ENCODE results near the gene MMD2. TPM values are rescaled to one million over a fixed set of nuclear protein-coding genes. Genes with fewer than 3 reads are reported as not detected.

The MMD2 gene
- polyA plus RNA-seq, 1 experiment, result not detected

DNA sequence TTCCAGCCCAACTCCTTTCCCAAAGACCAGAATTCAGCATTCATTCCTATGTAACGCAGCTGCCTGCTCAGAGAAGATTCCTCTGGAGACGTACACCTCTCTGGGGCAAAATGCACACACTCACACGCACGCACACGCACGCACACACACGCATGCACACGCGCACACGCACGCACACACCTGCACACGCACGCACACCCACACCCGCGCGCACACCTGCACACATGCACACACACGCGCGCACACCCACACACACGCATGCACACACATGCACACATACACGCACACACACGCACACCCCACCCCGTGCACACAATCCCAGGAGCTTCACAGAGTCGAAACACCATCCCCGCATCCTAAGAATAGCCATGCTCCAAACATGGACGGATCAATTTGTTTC is 13.0 kb downstream of the MMD2 start:
- ChIA-PET CTCF (interaction anchor here (1.0 kb wide), 1 partner anchor 148 kb away, joined by 3 read pairs; no protein-coding TSS in a partner anchor), POLR2A (no interaction called here)
- no peaks in the 10 kb centered on the region for H3K27me3 ChIP-seq (ENCODE audit: control insufficient read depth, insufficient read depth, low read length)

DNA sequence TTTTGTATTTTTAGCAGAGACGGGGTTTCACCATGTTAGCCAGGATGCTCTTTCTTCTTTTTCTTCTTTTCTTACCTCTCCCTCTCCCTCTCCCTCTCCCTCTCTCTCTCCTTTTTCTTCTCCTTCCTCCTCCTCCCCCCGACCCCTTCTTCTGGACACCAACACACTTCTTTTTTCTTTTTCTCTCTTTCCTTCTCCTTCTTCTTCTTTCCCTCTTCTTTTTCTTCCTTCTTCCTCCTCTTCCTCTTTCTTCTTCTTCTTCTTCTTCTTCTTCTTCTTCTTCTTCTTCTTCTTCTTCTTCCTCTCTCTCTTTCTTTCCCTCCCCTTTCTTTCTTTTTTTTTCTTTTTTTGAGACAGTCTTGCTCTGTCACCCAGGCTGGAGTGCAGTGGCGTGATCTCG is 14.0 kb downstream of the MMD2 start:
- no peak for TF ChIP-seq CTCF (IDR thresholded peaks at IDR 0.05; ENCODE audit: low read depth, low read length)
- no peaks in the 10 kb centered on the region for H3K27me3 ChIP-seq (ENCODE audit: control insufficient read depth, insufficient read depth, low read length)
- no peak overlapping the region for H3K27ac ChIP-seq (ENCODE audit: low read depth, low read length)
- POLR2A ChIA-PET, result no interaction called here
- no peak for DNase-seq (ENCODE audit: low read depth, low spot score)
- CTCF ChIA-PET, result no interaction called here
- H3K4me3 ChIP-seq (ENCODE audit: low read depth, low read length), result no peak overlapping the region
- no peaks in the 10 kb centered on the region; the same call in 1 of the 2 replicates for H3K9me3 ChIP-seq (ENCODE audit: control insufficient read depth, insufficient read depth, low read length)

More for the DNA sequence above, 13.0 kb downstream of the MMD2 start:
- Histone ChIP-seq H3K9me3 (ENCODE audit: control insufficient read depth, insufficient read depth, low read length) (no peaks in the 10 kb centered on the region; the same call in 1 of the 2 replicates), H3K4me3 (ENCODE audit: low read depth, low read length) (no peak overlapping the region), H3K27ac (ENCODE audit: low read depth, low read length) (no peak overlapping the region)
- no peak for DNase-seq (ENCODE audit: low read depth, low spot score)
- TF ChIP-seq CTCF (IDR thresholded peaks at IDR 0.05; ENCODE audit: low read depth, low read length), result no peak

- Histone ChIP-seq H3K27me3 (ENCODE audit: control insufficient read depth, insufficient read depth, low read length) (no peaks in the 10 kb centered on the region), H3K9me3 (ENCODE audit: control insufficient read depth, insufficient read depth, low read length) (no peaks in the 10 kb centered on the region; the same call in 1 of the 2 replicates), H3K4me3 (ENCODE audit: low read depth, low read length) (no peak overlapping the region), H3K27ac (ENCODE audit: low read depth, low read length) (no peak overlapping the region)
- CTCF ChIA-PET, result no interaction called here
- no peak for TF ChIP-seq CTCF (IDR thresholded peaks at IDR 0.05; ENCODE audit: low read depth, low read length)
- POLR2A ChIA-PET, result no interaction called here
- no peak for DNase-seq (ENCODE audit: low read depth, low spot score)
Measured at GRCh38 chr7:4943297-4943696, 15.7 kb downstream of the MMD2 start.

- H3K27me3 ChIP-seq (ENCODE audit: control insufficient read depth, insufficient read depth, low read length), result no peaks in the 10 kb centered on the region
- DNase-seq (ENCODE audit: low read depth, low spot score), result no peak
- H3K4me3 ChIP-seq (ENCODE audit: low read depth, low read length), result no peak overlapping the region
- no peak for TF ChIP-seq CTCF (IDR thresholded peaks at IDR 0.05; ENCODE audit: low read depth, low read length)
- no peaks in the 10 kb centered on the region; the same call in 1 of the 2 replicates for H3K9me3 ChIP-seq (ENCODE audit: control insufficient read depth, insufficient read depth, low read length)
- ChIA-PET POLR2A (no interaction called here), CTCF (no interaction called here)
- no peak overlapping the region for H3K27ac ChIP-seq (ENCODE audit: low read depth, low read length)
Measured at GRCh38 chr7:4939971-4940728, 18.8 kb downstream of the MMD2 start.

- H3K27me3 ChIP-seq (ENCODE audit: control insufficient read depth, insufficient read depth, low read length), result no peaks in the 10 kb centered on the region
- no peaks in the 10 kb centered on the region; the same call in 1 of the 2 replicates for H3K9me3 ChIP-seq (ENCODE audit: control insufficient read depth, insufficient read depth, low read length)
- CTCF ChIA-PET, result no interaction called here
- no peak overlapping the region for H3K4me3 ChIP-seq (ENCODE audit: low read depth, low read length)
- POLR2A ChIA-PET, result no interaction called here
- DNase-seq (ENCODE audit: low read depth, low spot score), result no peak
- H3K27ac ChIP-seq (ENCODE audit: low read depth, low read length), result no peak overlapping the region
- TF ChIP-seq CTCF (IDR thresholded peaks at IDR 0.05; ENCODE audit: low read depth, low read length), result no peak
Measured at GRCh38 chr7:4937411-4937810, 21.6 kb downstream of the MMD2 start.
